Prostate gland (tissue), 2 donors: Measurements from ENCODE around the gene FCRL4.

ENCODE experiments used
- CTCF ChIP-seq, 4 experiments: fragments of 200-600 bp in 2 of 4; fragments of 450-650 bp in 2 of 4; sonication (generic) in 2 of 4; IDR thresholded peaks; 1 replicate in 3 of 4; 2 replicates in 1 of 4; pipeline ENCODE4 v1.5.1; 2016 to 2019; ENCODE audit warnings: antibody characterized with exemption in 4 of 4, mild to moderate bottlenecking in 2 of 4, moderate library complexity in 2 of 4
- POLR2A ChIP-seq: fragments of 450-650 bp; IDR thresholded peaks from one replicate; pipeline ENCODE4 v1.6.1; 2016; ENCODE audit warnings: antibody characterized with exemption, mild to moderate bottlenecking
- POLR2AphosphoS5 ChIP-seq: sonication (generic); formaldehyde crosslinking; IDR thresholded peaks from one replicate; pipeline ENCODE4 v1.6.1; 2017; ENCODE audit warnings: antibody characterized with exemption

DNA sequence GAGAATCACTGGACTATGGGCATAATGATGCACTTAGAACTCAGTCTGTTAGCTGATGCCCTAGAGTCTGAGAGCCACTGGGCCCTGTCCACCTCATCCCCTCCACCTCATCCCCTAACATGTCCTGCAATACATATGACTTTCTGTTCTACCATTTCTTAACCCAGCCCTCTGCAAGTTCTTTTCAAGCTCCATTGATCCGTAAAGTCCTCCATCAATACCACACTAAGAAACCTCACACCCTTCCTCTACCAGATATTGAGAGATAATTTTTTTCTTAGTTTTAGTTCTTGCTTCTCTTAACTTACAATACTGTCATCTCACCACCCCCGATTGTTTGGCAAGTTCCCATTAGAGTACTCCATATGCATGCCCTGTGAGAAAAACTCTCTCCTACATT is 22.1 kb downstream of the FCRL4 start:
- TF ChIP-seq CTCF (IDR thresholded peaks at IDR 0.05) = no peak
- TF ChIP-seq POLR2AphosphoS5 = no peak
- TF ChIP-seq POLR2A = no peak
